OCI-LY3 (cell line): Measurements from ENCODE around the gene CNNM1.

Experiments used
- H2AFZ ChIP-seq: fragments of 200-600, 300-600 bp; shearing (Covaris generic); 2 replicates; pipeline ENCODE4 v1.6.0; 2014; ENCODE audit warnings: antibody characterized with exemption, low read depth, low read length
- H3K27ac ChIP-seq: fragments of 200-600, 300-600 bp; sonication (generic); 2 replicates; pipeline ENCODE4 v1.5.1; 2014; ENCODE audit warnings: mild to moderate bottlenecking, low read length, moderate library complexity, mixed read lengths
- H3K27me3 ChIP-seq: fragments of 200-600, 300-600 bp; sonication (generic); 2 replicates; pipeline ENCODE4 v1.6.1; 2014; ENCODE audit warnings: low read depth, low read length, mixed read lengths
- H3K36me3 ChIP-seq: fragments of 200-600, 300-600 bp; sonication (generic); replicated peaks from 2 replicates; pipeline ENCODE3; 2014; ENCODE audit warnings: low read depth, low read length, mixed read lengths
- H3K4me1 ChIP-seq: fragments of 300-600, 200-600 bp; sonication (generic); 2 replicates; pipeline ENCODE4 v1.6.1; 2014; ENCODE audit warnings: low read length, mixed read lengths
- H3K4me2 ChIP-seq: fragments of 200-600, 300-600 bp; sonication (generic); 2 replicates; pipeline ENCODE4 v1.6.1; 2014; ENCODE audit warnings: low read length, mixed read lengths
- H3K4me3 ChIP-seq: fragments of 300-600, 200-600 bp; sonication (generic); 2 replicates; pipeline ENCODE4 v1.5.1; 2014; ENCODE audit warnings: antibody characterized with exemption, mild to moderate bottlenecking, low read length, moderate library complexity
- H3K79me2 ChIP-seq: fragments of 300-600, 200-600 bp; shearing (Covaris generic); 2 replicates; pipeline ENCODE4 v1.6.1; 2014; ENCODE audit warnings: mild to moderate bottlenecking, low read length, mixed read lengths
- H3K9ac ChIP-seq: fragments of 300-600, 200-600 bp; shearing (Covaris generic); 2 replicates; pipeline ENCODE4 v1.6.0; 2014; ENCODE audit warnings: mild to moderate bottlenecking, low read length, moderate library complexity
- H3K9me3 ChIP-seq: fragments of 200-600, 300-600 bp; shearing (Covaris generic); 2 replicates; pipeline ENCODE4 v1.6.1; 2014; ENCODE audit warnings: low read length, mixed read lengths; ENCODE audit not compliant: insufficient read depth
- H4K20me1 ChIP-seq: fragments of 200-600, 300-600 bp; sonication (generic); 2 replicates; pipeline ENCODE4 v1.6.1; 2016; ENCODE audit warnings: low read length, mixed read lengths; ENCODE audit not compliant: insufficient read depth
- EZH2phosphoT487 ChIP-seq: fragments of 200-600 bp; shearing (Covaris generic); IDR thresholded peaks from 2 replicates; pipeline ENCODE4 v1.6.1; 2018; ENCODE audit warnings: antibody characterized with exemption, mixed run types, low read depth
- TF ChIP-seq, protein P1 (sequence below): fragments of 200-600, 300-600 bp; sonication (generic); IDR thresholded peaks from 2 replicates; pipeline ENCODE4 v1.5.1; 2014; ENCODE audit warnings: antibody characterized with exemption, low read length, low read depth

The CNNM1 gene

DNA sequence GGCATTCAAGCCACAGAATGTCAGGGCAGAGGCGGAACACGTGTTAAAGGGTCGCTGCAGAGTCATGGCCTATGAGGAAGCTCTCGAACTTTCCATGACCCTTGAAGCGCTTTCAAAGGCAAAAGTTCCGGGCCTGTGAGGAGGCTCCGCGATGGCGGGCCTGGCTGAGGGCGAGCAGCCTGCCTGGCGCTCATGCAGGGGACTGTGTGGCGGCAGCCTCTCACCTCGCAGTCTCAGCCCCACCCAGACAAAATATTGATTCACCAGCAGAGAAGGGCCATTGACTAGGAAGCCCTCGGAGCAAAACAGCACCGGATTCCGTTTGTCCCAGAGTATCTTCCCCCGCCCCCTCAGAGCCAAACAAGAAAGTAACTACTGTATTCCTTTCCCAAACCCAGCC lies 12.8 kb upstream of the CNNM1 start:
- Histone ChIP-seq H3K79me2 (no peaks in the 10 kb centered on the region), H3K4me2 (no peak overlapping the region), H3K4me1 (no peaks in the 10 kb centered on the region), H3K27ac (no peak overlapping the region), H2AFZ (no peak overlapping the region), H3K4me3 (no peak overlapping the region), H3K36me3 (no peaks in the 10 kb centered on the region), H4K20me1 (no peaks in the 10 kb centered on the region), H3K9ac (no peak overlapping the region), H3K9me3 (no peaks in the 10 kb centered on the region), H3K27me3 (no peaks in the 10 kb centered on the region)
- TF ChIP-seq, protein P1, sequence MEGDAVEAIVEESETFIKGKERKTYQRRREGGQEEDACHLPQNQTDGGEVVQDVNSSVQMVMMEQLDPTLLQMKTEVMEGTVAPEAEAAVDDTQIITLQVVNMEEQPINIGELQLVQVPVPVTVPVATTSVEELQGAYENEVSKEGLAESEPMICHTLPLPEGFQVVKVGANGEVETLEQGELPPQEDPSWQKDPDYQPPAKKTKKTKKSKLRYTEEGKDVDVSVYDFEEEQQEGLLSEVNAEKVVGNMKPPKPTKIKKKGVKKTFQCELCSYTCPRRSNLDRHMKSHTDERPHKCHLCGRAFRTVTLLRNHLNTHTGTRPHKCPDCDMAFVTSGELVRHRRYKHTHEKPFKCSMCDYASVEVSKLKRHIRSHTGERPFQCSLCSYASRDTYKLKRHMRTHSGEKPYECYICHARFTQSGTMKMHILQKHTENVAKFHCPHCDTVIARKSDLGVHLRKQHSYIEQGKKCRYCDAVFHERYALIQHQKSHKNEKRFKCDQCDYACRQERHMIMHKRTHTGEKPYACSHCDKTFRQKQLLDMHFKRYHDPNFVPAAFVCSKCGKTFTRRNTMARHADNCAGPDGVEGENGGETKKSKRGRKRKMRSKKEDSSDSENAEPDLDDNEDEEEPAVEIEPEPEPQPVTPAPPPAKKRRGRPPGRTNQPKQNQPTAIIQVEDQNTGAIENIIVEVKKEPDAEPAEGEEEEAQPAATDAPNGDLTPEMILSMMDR: no peak
- TF ChIP-seq EZH2phosphoT487: no peak

GRCh38 chr10:99318048-99318447 lies 11.1 kb upstream of the CNNM1 start:
- H3K4me2 ChIP-seq: no peak overlapping the region
- no peak overlapping the region for H3K4me3 ChIP-seq

GRCh38 chr10:99318475-99318874 lies 10.7 kb upstream of the CNNM1 start:
- Histone ChIP-seq H3K36me3 (no peaks in the 10 kb centered on the region), H2AFZ (no peak overlapping the region), H3K4me2 (no peak overlapping the region), H3K9me3 (no peaks in the 10 kb centered on the region), H3K27me3 (0 out of 2 replicates have a peak, but pooled peaks cover 4% of the 10 kb centered on the region), H3K4me3 (no peak overlapping the region), H3K4me1 (no peaks in the 10 kb centered on the region), H3K27ac (no peak overlapping the region), H3K79me2 (no peaks in the 10 kb centered on the region), H4K20me1 (no peaks in the 10 kb centered on the region), H3K9ac (no peak overlapping the region)
- TF ChIP-seq, protein P1: no peak
- TF ChIP-seq EZH2phosphoT487: no peak

More at GRCh38 chr10:99318048-99318447, 11.1 kb upstream of the CNNM1 start:
- Histone ChIP-seq H3K27ac (no peak overlapping the region), H3K9me3 (no peaks in the 10 kb centered on the region), H3K4me1 (no peaks in the 10 kb centered on the region), H2AFZ (no peak overlapping the region), H3K36me3 (no peaks in the 10 kb centered on the region), H3K27me3 (0 out of 2 replicates have a peak, but pooled peaks cover 4% of the 10 kb centered on the region), H3K79me2 (no peaks in the 10 kb centered on the region), H4K20me1 (no peaks in the 10 kb centered on the region), H3K9ac (no peak overlapping the region)
- TF ChIP-seq, protein P1: no peak

GRCh38 chr10:99325281-99325680 lies 3.9 kb upstream of the CNNM1 start:
- H3K4me3 ChIP-seq: no peak overlapping the region
- TF ChIP-seq EZH2phosphoT487: no peak
- TF ChIP-seq, protein P1: no peak
- no peak overlapping the region for H3K27ac ChIP-seq
- H3K4me2 ChIP-seq: no peak overlapping the region
- H3K27me3 ChIP-seq: 0 out of 2 replicates have a peak, but pooled peaks cover 4% of the 10 kb centered on the region
- no peaks in the 10 kb centered on the region for H3K79me2 ChIP-seq
- H3K36me3 ChIP-seq: no peaks in the 10 kb centered on the region
- no peaks in the 10 kb centered on the region for H3K4me1 ChIP-seq
- no peak overlapping the region for H2AFZ ChIP-seq
- no peak overlapping the region for H3K9ac ChIP-seq
- no peaks in the 10 kb centered on the region for H4K20me1 ChIP-seq
- H3K9me3 ChIP-seq: no peaks in the 10 kb centered on the region
